ENCODE results near the gene ADK. TPM values are rescaled to one million over a fixed set of nuclear protein-coding genes. Genes with fewer than 3 reads are reported as not detected.

Gene ADK
- total RNA-seq, 3 donors from 2014 or later (not counting 1 experiment from before 2014, with no cell fraction given): 13.4 to 16.1 (median 14.1) TPM

DNA sequence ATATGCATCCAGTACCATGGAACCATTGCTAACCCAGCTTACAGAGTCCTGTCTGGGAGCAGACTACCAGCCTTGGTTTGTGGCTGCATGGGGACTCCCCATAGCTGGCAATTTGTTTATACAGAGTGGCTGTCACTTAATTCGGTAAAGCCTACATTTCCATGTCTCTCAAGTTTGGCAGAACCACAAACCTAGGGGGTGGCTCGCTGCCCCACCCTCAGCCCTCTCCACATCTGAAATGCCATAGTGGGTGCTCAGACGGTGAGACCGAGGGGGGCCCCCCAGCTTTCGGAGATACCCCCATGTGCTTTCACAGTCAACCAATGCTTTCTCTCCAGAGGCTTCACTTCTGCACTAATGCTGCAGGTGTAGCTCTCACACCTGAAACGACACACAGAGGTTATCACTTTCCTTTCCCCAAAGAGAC is 599.8 kb downstream of the ADK start:
- no peak overlapping the region for H3K27ac ChIP-seq (ENCODE audit: low read length)
- H3K4me1 ChIP-seq (ENCODE audit: control insufficient read depth, insufficient read depth, low read length): peaks cover 9% of the 10 kb centered on the region
- H3K9me3 ChIP-seq (ENCODE audit: control insufficient read depth, insufficient read depth, low read length): no peaks in the 10 kb centered on the region
- H3K27me3 ChIP-seq (ENCODE audit: control insufficient read depth, insufficient read depth, low read length): no peaks in the 10 kb centered on the region
- 41% methylated on average over 6 of the region's 6 CpGs for WGBS (ENCODE audit: insufficient coverage)
- H3K4me3 ChIP-seq (ENCODE audit: low read length): no peak overlapping the region
- Mint-ChIP-seq H3K36me3 (no peaks in the 10 kb centered on the region), H3K9me3 (no peaks in the 10 kb centered on the region), H3K4me1 (peaks cover 0 to 4% of the 10 kb centered on the region in 2 donors), H3K27ac (no peak overlapping the region), H3K4me3 (no peak overlapping the region), H3K27me3 (ENCODE audit: low read depth in 2 of 2) (no peaks in the 10 kb centered on the region)
- intact Hi-C loops (cut with micrococcal nuclease): no loop called here
- no peaks in the 10 kb centered on the region for H3K36me3 ChIP-seq (ENCODE audit: control insufficient read depth, insufficient read depth, low read length)
- DNase-seq (peak in 1 of 2 donors; percentile 57), ATAC-seq (peak in 2 of 3 donors; percentile 61 to 68)
- TF ChIP-seq, protein P1, sequence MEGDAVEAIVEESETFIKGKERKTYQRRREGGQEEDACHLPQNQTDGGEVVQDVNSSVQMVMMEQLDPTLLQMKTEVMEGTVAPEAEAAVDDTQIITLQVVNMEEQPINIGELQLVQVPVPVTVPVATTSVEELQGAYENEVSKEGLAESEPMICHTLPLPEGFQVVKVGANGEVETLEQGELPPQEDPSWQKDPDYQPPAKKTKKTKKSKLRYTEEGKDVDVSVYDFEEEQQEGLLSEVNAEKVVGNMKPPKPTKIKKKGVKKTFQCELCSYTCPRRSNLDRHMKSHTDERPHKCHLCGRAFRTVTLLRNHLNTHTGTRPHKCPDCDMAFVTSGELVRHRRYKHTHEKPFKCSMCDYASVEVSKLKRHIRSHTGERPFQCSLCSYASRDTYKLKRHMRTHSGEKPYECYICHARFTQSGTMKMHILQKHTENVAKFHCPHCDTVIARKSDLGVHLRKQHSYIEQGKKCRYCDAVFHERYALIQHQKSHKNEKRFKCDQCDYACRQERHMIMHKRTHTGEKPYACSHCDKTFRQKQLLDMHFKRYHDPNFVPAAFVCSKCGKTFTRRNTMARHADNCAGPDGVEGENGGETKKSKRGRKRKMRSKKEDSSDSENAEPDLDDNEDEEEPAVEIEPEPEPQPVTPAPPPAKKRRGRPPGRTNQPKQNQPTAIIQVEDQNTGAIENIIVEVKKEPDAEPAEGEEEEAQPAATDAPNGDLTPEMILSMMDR (IDR thresholded peaks at IDR 0.05): no peak

DNA sequence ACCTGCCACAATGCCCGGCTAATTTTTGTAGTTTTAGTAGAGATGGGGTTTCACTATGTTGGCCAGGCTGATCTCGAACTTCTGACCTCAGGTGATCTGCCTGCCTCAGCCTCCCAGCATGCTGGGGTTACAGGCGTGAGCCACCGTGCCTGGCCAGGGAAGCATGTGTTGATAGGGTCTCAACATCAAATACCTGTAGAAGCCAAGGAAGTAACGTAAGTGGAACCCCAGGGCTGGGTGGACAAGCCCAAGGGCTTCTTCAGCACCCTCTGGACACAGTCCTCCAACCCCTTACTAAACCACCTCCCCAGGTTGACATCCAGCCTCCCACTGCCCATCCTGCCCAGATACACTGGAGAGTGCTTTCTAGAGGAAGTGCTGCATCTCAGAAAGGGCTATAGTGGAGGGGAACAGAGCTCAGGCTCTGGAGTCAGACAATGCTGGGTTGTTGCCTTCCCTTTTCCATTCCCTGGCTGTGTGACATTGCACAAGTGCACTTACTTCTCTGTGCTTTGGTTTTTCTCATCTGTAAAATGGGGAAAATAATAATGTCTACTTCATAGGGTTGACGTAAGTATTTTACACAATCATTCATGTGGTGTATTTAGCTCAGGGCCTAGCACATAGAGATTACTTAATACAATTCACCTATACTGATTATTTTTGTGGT is 601.5 kb downstream of the ADK start:
- intact Hi-C loops (cut with micrococcal nuclease): no loop called here
- H3K27ac ChIP-seq (ENCODE audit: low read length): no peak overlapping the region
- no peaks in the 10 kb centered on the region for H3K9me3 ChIP-seq (ENCODE audit: control insufficient read depth, insufficient read depth, low read length)
- no peaks in the 10 kb centered on the region for H3K9me3 Mint-ChIP-seq
- no peak overlapping the region for H3K27ac Mint-ChIP-seq
- no peaks in the 10 kb centered on the region for H3K27me3 Mint-ChIP-seq (ENCODE audit: low read depth in 2 of 2)
- no peaks in the 10 kb centered on the region for H3K36me3 Mint-ChIP-seq
- no peak for ATAC-seq
- H3K4me1 Mint-ChIP-seq: peaks cover 0 to 4% of the 10 kb centered on the region in 2 donors
- no peak for DNase-seq
- TF ChIP-seq, protein P1 (IDR thresholded peaks at IDR 0.05): no peak
- H3K4me3 ChIP-seq (ENCODE audit: low read length): no peak overlapping the region
- H3K27me3 ChIP-seq (ENCODE audit: control insufficient read depth, insufficient read depth, low read length): no peaks in the 10 kb centered on the region
- no peaks in the 10 kb centered on the region for H3K36me3 ChIP-seq (ENCODE audit: control insufficient read depth, insufficient read depth, low read length)
- H3K4me3 Mint-ChIP-seq: no peak overlapping the region
- 89% methylated on average over 4 of the region's 6 CpGs for WGBS (ENCODE audit: insufficient coverage)
- peaks cover 9% of the 10 kb centered on the region for H3K4me1 ChIP-seq (ENCODE audit: control insufficient read depth, insufficient read depth, low read length)

DNA sequence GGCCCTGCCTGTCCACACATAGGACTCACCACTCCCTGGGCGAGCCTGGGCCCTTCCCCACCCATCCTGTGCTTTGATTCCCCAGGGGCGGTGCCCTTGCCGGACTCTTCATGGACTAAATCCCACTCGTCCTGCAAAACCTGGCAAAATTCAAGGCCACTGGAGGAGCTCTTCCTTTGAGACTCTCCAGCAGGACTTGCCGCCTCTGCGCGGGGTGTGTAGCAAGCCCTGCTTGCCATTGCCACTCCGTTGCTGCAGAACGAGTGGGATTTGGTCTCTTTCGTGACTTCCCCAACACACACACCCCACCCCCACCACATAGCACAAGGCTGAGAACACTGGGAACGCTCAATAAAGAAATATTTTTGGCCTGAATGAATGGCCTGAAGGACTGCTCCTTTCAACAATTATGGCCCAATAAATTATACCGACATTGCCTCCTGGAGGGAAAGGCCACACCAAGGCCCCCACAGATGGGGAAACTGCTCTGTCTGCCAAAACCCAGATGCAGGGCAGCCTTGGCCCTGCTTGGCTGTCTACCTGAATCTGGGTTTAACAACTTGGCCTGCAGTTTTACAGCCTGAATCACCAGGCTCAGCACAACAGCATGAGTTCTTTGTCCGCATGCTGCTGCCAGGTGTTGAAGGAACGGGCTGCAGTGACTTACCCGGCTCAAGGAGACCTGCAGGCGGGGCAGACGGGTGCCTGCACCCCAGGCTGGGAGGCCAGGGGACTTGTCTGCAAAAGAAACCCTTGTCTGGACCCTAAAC is 602.6 kb downstream of the ADK start:
- Mint-ChIP-seq H3K4me1 (peaks cover 0 to 4% of the 10 kb centered on the region in 2 donors), H3K9me3 (no peaks in the 10 kb centered on the region), H3K27ac (no peak overlapping the region), H3K27me3 (ENCODE audit: low read depth in 2 of 2) (no peaks in the 10 kb centered on the region), H3K4me3 (no peak overlapping the region), H3K36me3 (no peaks in the 10 kb centered on the region)
- H3K9me3 ChIP-seq (ENCODE audit: control insufficient read depth, insufficient read depth, low read length): no peaks in the 10 kb centered on the region
- ATAC-seq (no peak), DNase-seq (no peak)
- WGBS (ENCODE audit: insufficient coverage): 94% methylated on average over 17 of the region's 17 CpGs
- H3K27me3 ChIP-seq (ENCODE audit: control insufficient read depth, insufficient read depth, low read length): no peaks in the 10 kb centered on the region
- H3K27ac ChIP-seq (ENCODE audit: low read length): no peak overlapping the region
- H3K4me3 ChIP-seq (ENCODE audit: low read length): no peak overlapping the region
- TF ChIP-seq, protein P1 (IDR thresholded peaks at IDR 0.05): no peak
- H3K36me3 ChIP-seq (ENCODE audit: control insufficient read depth, insufficient read depth, low read length): no peaks in the 10 kb centered on the region
- intact Hi-C loops (cut with micrococcal nuclease): no loop called here
- H3K4me1 ChIP-seq (ENCODE audit: control insufficient read depth, insufficient read depth, low read length): peaks cover 9% of the 10 kb centered on the region
